ENCODE measurements around the gene IQCE. TPM values are rescaled to one million over a fixed set of nuclear protein-coding genes. Genes with fewer than 3 reads are reported as not detected.

Gene IQCE
- total RNA-seq, 1 experiment from 2014 or later, result 94.8 TPM

GRCh38 chr7:2633538-2634266, 74.9 kb downstream of the IQCE start:
- DNase-seq, result peak; percentile 43
- Mint-ChIP-seq H3K27ac (ENCODE audit: unreplicated experiment) (peak overlapping the region; percentile 86), H3K4me1 (ENCODE audit: low read depth, unreplicated experiment) (peaks cover 36% of the 10 kb centered on the region), H3K9me3 (ENCODE audit: low read depth, unreplicated experiment) (no peaks in the 10 kb centered on the region), H3K27me3 (ENCODE audit: unreplicated experiment) (no peaks in the 10 kb centered on the region), H3K36me3 (ENCODE audit: insufficient read depth, unreplicated experiment) (peaks cover 50% of the 10 kb centered on the region), H3K4me3 (ENCODE audit: low read depth, unreplicated experiment) (peak overlapping the region; percentile 99)
- CTCF ChIA-PET, result interaction anchor here (0.7 to 1.0 kb wide), 2 partner anchors 38 to 165 kb away, joined by 3 read pairs; no protein-coding TSS in a partner anchor
- intact Hi-C loops (cut with micrococcal nuclease; ENCODE audit: unreplicated experiment), result loop anchor here (5.0 kb wide), 1 partner anchor 61 kb away; no protein-coding TSS in a partner anchor
- no TSS peak for BruUV-seq (replicated peaks)
- no peak for TF ChIP-seq CTCF (IDR thresholded peaks at IDR 0.05; ENCODE audit: unreplicated experiment)

GRCh38 chr7:2634267-2635145, 75.7 kb downstream of the IQCE start:
- Mint-ChIP-seq H3K27me3 (ENCODE audit: unreplicated experiment) (no peaks in the 10 kb centered on the region), H3K4me1 (ENCODE audit: low read depth, unreplicated experiment) (peaks cover 28% of the 10 kb centered on the region), H3K36me3 (ENCODE audit: insufficient read depth, unreplicated experiment) (peaks cover 52% of the 10 kb centered on the region), H3K27ac (ENCODE audit: unreplicated experiment) (peak overlapping the region; percentile 86), H3K4me3 (ENCODE audit: low read depth, unreplicated experiment) (peak overlapping the region; percentile 99), H3K9me3 (ENCODE audit: low read depth, unreplicated experiment) (no peaks in the 10 kb centered on the region)
- no peak for TF ChIP-seq CTCF (IDR thresholded peaks at IDR 0.05; ENCODE audit: unreplicated experiment)
- intact Hi-C loops (cut with micrococcal nuclease; ENCODE audit: unreplicated experiment), result loop anchor here (5.0 kb wide), 1 partner anchor 62 kb away; no protein-coding TSS in a partner anchor
- no TSS peak for BruUV-seq (replicated peaks)
- CTCF ChIA-PET, result interaction anchor here (0.6 kb wide), 1 partner anchor 175 kb away, joined by 3 read pairs; no protein-coding TSS in a partner anchor
- no peak for DNase-seq

- DNase-seq, result no peak
- intact Hi-C loops (cut with micrococcal nuclease; ENCODE audit: unreplicated experiment), result no loop called here
Observed at GRCh38 chr7:2635148-2635668, 76.4 kb downstream of the IQCE start.

More at GRCh38 chr7:2635148-2635668, 76.4 kb downstream of the IQCE start:
- Mint-ChIP-seq H3K27me3 (ENCODE audit: unreplicated experiment) (no peaks in the 10 kb centered on the region), H3K9me3 (ENCODE audit: low read depth, unreplicated experiment) (no peaks in the 10 kb centered on the region), H3K27ac (ENCODE audit: unreplicated experiment) (no peak overlapping the region), H3K36me3 (ENCODE audit: insufficient read depth, unreplicated experiment) (peaks cover 50% of the 10 kb centered on the region), H3K4me1 (ENCODE audit: low read depth, unreplicated experiment) (peaks cover 21% of the 10 kb centered on the region), H3K4me3 (ENCODE audit: low read depth, unreplicated experiment) (no peak overlapping the region)
- BruUV-seq (replicated peaks), result no TSS peak
- no peak for TF ChIP-seq CTCF (IDR thresholded peaks at IDR 0.05; ENCODE audit: unreplicated experiment)
- CTCF ChIA-PET, result interaction anchor here (1.2 kb wide), 1 partner anchor 184 kb away, joined by 3 read pairs; no protein-coding TSS in a partner anchor

Measured in Calu3 (cell line).